ENCODE data around the gene TCOF1. TPM values are rescaled to one million over a fixed set of nuclear protein-coding genes. Genes with fewer than 3 reads are reported as not detected.

TCOF1 gene
- polyA plus RNA-seq, 1 donor (not counting 4 experiments of a cell fraction or from before 2014, with no cell fraction given), result 13.6 TPM

DNA sequence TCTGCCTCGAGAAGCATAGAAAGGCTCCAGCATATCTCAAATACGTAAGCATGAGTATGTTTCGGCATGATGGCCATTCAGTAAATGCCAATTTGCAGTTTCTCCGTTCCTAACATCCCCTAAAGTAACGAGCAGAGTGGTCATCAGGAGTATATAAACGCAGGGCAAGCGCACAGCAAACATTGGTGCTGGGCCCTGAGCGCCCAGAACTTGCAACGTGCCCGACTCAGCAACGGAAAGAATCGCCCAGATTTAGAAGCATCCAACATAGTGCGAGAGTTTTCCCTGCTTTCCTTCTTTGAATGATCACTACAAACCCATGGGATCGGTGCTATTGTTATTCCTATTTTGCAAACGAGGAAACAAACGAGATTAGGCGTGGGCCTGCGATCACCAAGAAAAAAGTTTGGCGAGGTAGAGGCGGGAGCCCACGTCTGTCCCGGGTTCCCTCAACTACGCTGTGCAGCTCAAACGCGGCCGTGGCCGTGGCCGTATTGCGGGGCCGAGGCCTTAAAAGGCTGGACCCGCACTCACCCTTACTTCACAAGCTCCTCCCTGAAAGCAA lies 91.5 kb downstream of the TCOF1 start:
- TF ChIP-seq EZH2 (IDR thresholded peaks at IDR 0.05; ENCODE audit: low read length) (no peak), CTCF (optimal IDR thresholded peaks at IDR 0.05 in 1 of 3, IDR thresholded peaks at IDR 0.05 in 1 of 3, conservative IDR thresholded peaks at IDR 0.05 in 1 of 3; ENCODE audit: extremely low read depth in 1 of 3, insufficient read depth in 2 of 3, low read length in 3 of 3) (no peak)
- Histone ChIP-seq H3K36me3 (ENCODE audit: control insufficient read depth in 2 of 2, extremely low read depth in 1 of 2, insufficient read depth in 2 of 2, low read length in 2 of 2) (peaks cover 38 to 43% of the 10 kb centered on the region in 2 experiments), H4K20me1 (ENCODE audit: control insufficient read depth, extremely low read depth, insufficient read depth, low read length) (peaks cover 35% of the 10 kb centered on the region), H3K9me3 (ENCODE audit: control insufficient read depth, low read depth, low read length) (no peaks in the 10 kb centered on the region), H3K79me2 (ENCODE audit: control insufficient read depth, insufficient read depth, low read length) (peaks cover 44% of the 10 kb centered on the region), H3K27ac (ENCODE audit: control insufficient read depth, insufficient read depth, low read length) (peak overlapping the region; percentile 98), H3K4me3 (ENCODE audit: control insufficient read depth in 2 of 3, extremely low read depth in 1 of 3, insufficient read depth in 2 of 3, low read depth in 1 of 3, low read length in 3 of 3) (peak overlapping the region; percentile 72 to 95 (median 85)), H3K9me1 (ENCODE audit: control insufficient read depth, extremely low read depth, insufficient read depth, low read length) (no peaks in the 10 kb centered on the region), H3K4me2 (ENCODE audit: control insufficient read depth, extremely low read depth, insufficient read depth, low read depth, low read length) (peak overlapping the region; percentile 81), H3K27me3 (ENCODE audit: control insufficient read depth, extremely low read depth, insufficient read depth, low read length) (no peaks in the 10 kb centered on the region), H3K4me1 (ENCODE audit: control insufficient read depth, extremely low read depth, insufficient read depth, low read length) (peaks cover 12% of the 10 kb centered on the region), H2AFZ (ENCODE audit: control insufficient read depth, low read length) (no peak overlapping the region), H3K9ac (ENCODE audit: control insufficient read depth, extremely low read depth, insufficient read depth, low read length) (peak overlapping the region; percentile 99)
- dilution Hi-C loops (cut with MboI; ENCODE audit: extremely low pct_ligation_motif_present, low sequenced_read_pairs), result no loop called here
- peak; percentile 17 for FAIRE-seq
- no peak for DNase-seq (ENCODE audit: low read depth, low spot score)

Other genes with a start within 250 kb of the TCOF1 start
- gene PDGFRB, start 201.9 kb upstream of the TCOF1 start, polyA plus RNA-seq, result 0.14 TPM in 1 of 3 replicates, not detected in the others
- not detected in 3 replicates for gene CDX1, start 190.9 kb upstream of the TCOF1 start, polyA plus RNA-seq
- gene SLC6A7, start 167.6 kb upstream of the TCOF1 start, polyA plus RNA-seq, result not detected in 3 replicates
- 0.03 to 0.05 TPM in 2 of 3 replicates, not detected in the other for gene CAMK2A, start 67.9 kb upstream of the TCOF1 start, polyA plus RNA-seq
- gene ARSI, start 54.8 kb upstream of the TCOF1 start, polyA plus RNA-seq, result 1.7 to 3.8 TPM (median 2.4 TPM) in 3 replicates
- 0.71 to 1.8 TPM (median 1.3 TPM) in 3 replicates for gene CD74, start 55.2 kb downstream of the TCOF1 start, polyA plus RNA-seq
- 3,540 to 4,624 TPM (median 3,588 TPM) in 3 replicates for gene RPS14, start 92.0 kb downstream of the TCOF1 start, polyA plus RNA-seq
- 24.9 to 43.5 TPM (median 36.2 TPM) in 3 replicates for gene NDST1, start 150.4 kb downstream of the TCOF1 start, polyA plus RNA-seq

Measured in keratinocyte (primary cell).